PC-3 (cell line): Measurements from ENCODE around the gene PANK3. TPM values are rescaled to one million over a fixed set of nuclear protein-coding genes. Genes with fewer than 3 reads are reported as not detected.
"Not testable (repeated sequence)": the region's sequence is repeated elsewhere in the genome, so short reads cannot be mapped to it uniquely, and the experiment has no call there.

Source experiments
- ATAC-seq: fragments of 200-7000 bp; cut with Tn5 transposase; 2 replicates; pipeline ENCODE4 v1.9.1; 2020; ENCODE audit warnings: mild to moderate bottlenecking, moderate library complexity
- BruUV-seq: library from RNA; stranded (reverse); fragments of 400-500 nt; replicated peaks from 2 replicates; lab custom pipeline; 2021; lab: Mats Ljungman, UMichigan
- CTCF ChIA-PET: fragments of 300-600 bp; sonication (Branson Sonifier 250); formaldehyde crosslinking; loops from one replicate; lab custom pipeline; 2022; ENCODE audit warnings: antibody characterized with exemption; lab: Charles Lee
- POLR2A ChIA-PET: fragments of 300-600 bp; sonication (Branson Sonifier 250); formaldehyde crosslinking; loops from one replicate; lab custom pipeline; 2022; ENCODE audit warnings: antibody characterized with exemption; ENCODE audit not compliant: unreplicated experiment; lab: Charles Lee
- DNase-seq: peaks from one replicate; pipeline ENCODE4 v3.0.0-alpha.2; 2015
- H2AFZ ChIP-seq: fragments of 300-600 bp; sonication (generic); 2 replicates; pipeline ENCODE4 v1.6.0; 2016; ENCODE audit warnings: antibody characterized with exemption, low read length
- H3F3A ChIP-seq: fragments of 300-600 bp; sonication (generic); one replicate; pipeline ENCODE4 v1.6.0; 2017; ENCODE audit warnings: antibody characterized with exemption, low read length, control low read depth, mild to moderate bottlenecking; ENCODE audit not compliant: unreplicated experiment
- H3K27ac ChIP-seq: fragments of 300-600 bp; sonication (generic); 2 replicates; pipeline ENCODE4 v1.5.1; 2016; ENCODE audit warnings: mild to moderate bottlenecking, low read length
- H3K27me3 ChIP-seq: fragments of 300-600 bp; sonication (generic); 2 replicates; pipeline ENCODE4 v1.6.1; 2016; ENCODE audit warnings: low read length, mixed read lengths
- H3K36me3 ChIP-seq: fragments of 300-600 bp; sonication (generic); 2 replicates; pipeline ENCODE4 v1.6.1; 2016; ENCODE audit warnings: low read depth, mixed run types, low read length, mixed read lengths
- H3K4me1 ChIP-seq: fragments of 300-600 bp; sonication (generic); 2 replicates; pipeline ENCODE4 v1.5.1; 2016; ENCODE audit warnings: low read length; ENCODE audit not compliant: insufficient read depth
- H3K4me2 ChIP-seq: fragments of 300-600 bp; sonication (generic); 2 replicates; pipeline ENCODE4 v1.6.0; 2016; ENCODE audit warnings: low read length
- H3K4me3 ChIP-seq: fragments of 300-600 bp; sonication (generic); 2 replicates; pipeline ENCODE4 v1.5.1; 2016; ENCODE audit warnings: mild to moderate bottlenecking, low read length, mixed read lengths
- H3K79me2 ChIP-seq: fragments of 300-600 bp; sonication (generic); 2 replicates; pipeline ENCODE4 v1.6.1; 2017; ENCODE audit warnings: low read length, mixed read lengths
- H3K9ac ChIP-seq: fragments of 300-600 bp; sonication (generic); 2 replicates; pipeline ENCODE4 v1.6.0; 2016; ENCODE audit warnings: mild to moderate bottlenecking, low read length
- H3K9me2 ChIP-seq: fragments of 300-600 bp; sonication (generic); replicated peaks from 2 replicates; pipeline ENCODE4 v1.6.1; 2016; ENCODE audit warnings: mixed run types, low read length, mixed read lengths
- H3K9me3 ChIP-seq: fragments of 300-600 bp; sonication (generic); 2 replicates; pipeline ENCODE4 v1.6.1; 2016; ENCODE audit warnings: low read length, mixed read lengths
- H4K20me1 ChIP-seq: fragments of 300-600 bp; sonication (generic); 2 replicates; pipeline ENCODE4 v1.6.1; 2016; ENCODE audit warnings: low read length, mixed read lengths
- EZH2 ChIP-seq: fragments of 300-600 bp; sonication (generic); IDR thresholded peaks from one replicate; pipeline ENCODE4 v1.6.1; 2017; ENCODE audit warnings: antibody characterized with exemption, mild to moderate bottlenecking, low read length; ENCODE audit not compliant: unreplicated experiment
- EZH2phosphoT487 ChIP-seq: fragments of 300-600 bp; sonication (generic); IDR thresholded peaks from 2 replicates; pipeline ENCODE4 v1.6.1; 2018; ENCODE audit warnings: mild to moderate bottlenecking, antibody characterized with exemption, low read length, borderline replicate concordance
- intact Hi-C: fragments of 100-400 bp; cut with micrococcal nuclease; formaldehyde crosslinking; loops from 2 replicates; pipeline ENCODE4 v1.9.0; 2023
- total RNA-seq: library from RNA; depleted of rRNA; stranded (reverse); fragments of >200 nt; gene quantifications from 2 replicates; pipeline ENCODE4 v1.2.3, GENCODE V29; 2014
- TF ChIP-seq, protein P1 (sequence below): fragments of 300-600 bp; sonication (generic); conservative IDR thresholded peaks from 2 replicates; pipeline ENCODE4 v1.5.1; 2017; ENCODE audit warnings: antibody characterized with exemption, low read depth, mild to moderate bottlenecking, low read length

Gene PANK3
- total RNA-seq, 1 experiment from 2014 or later = 22.7 TPM

DNA sequence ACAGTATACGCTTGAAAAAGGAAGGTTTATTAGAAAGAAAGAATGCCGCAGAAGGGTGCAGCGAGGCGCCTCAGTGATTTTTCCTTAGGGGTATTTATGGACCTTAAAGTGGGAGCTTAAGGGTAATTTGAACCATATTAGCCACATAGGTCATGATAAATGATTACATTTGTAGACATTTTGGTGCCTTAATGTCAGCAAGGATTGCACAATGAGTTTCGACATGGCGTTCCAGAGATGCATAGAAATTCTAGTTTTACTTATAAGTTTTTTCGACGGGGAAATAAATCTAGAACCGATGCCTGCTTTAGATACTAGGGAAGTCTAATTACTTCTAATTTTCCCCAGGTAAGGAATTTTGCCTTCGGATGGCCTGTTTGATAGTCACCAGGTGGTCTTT, 20.7 kb upstream of the PANK3 start:
- Histone ChIP-seq H4K20me1 (no peaks in the 10 kb centered on the region), H3K4me1 (peaks cover 8% of the 10 kb centered on the region; the same call in 1 of the 2 replicates), H3K4me3 (no peak overlapping the region), H3K4me2 (no peak overlapping the region), H3F3A (no peaks in the 10 kb centered on the region), H3K27me3 (no peaks in the 10 kb centered on the region), H3K79me2 (no peaks in the 10 kb centered on the region), H3K27ac (no peak overlapping the region), H3K36me3 (no peaks in the 10 kb centered on the region), H2AFZ (no peak overlapping the region), H3K9ac (no peak overlapping the region), H3K9me2 (no peaks in the 10 kb centered on the region), H3K9me3 (no peaks in the 10 kb centered on the region)
- ChIA-PET CTCF (no interaction called here), POLR2A (no interaction called here)
- intact Hi-C loops = no loop called here
- ATAC-seq (no peak), DNase-seq (no peak)
- TF ChIP-seq EZH2phosphoT487 = no peak
- TF ChIP-seq, protein P1, sequence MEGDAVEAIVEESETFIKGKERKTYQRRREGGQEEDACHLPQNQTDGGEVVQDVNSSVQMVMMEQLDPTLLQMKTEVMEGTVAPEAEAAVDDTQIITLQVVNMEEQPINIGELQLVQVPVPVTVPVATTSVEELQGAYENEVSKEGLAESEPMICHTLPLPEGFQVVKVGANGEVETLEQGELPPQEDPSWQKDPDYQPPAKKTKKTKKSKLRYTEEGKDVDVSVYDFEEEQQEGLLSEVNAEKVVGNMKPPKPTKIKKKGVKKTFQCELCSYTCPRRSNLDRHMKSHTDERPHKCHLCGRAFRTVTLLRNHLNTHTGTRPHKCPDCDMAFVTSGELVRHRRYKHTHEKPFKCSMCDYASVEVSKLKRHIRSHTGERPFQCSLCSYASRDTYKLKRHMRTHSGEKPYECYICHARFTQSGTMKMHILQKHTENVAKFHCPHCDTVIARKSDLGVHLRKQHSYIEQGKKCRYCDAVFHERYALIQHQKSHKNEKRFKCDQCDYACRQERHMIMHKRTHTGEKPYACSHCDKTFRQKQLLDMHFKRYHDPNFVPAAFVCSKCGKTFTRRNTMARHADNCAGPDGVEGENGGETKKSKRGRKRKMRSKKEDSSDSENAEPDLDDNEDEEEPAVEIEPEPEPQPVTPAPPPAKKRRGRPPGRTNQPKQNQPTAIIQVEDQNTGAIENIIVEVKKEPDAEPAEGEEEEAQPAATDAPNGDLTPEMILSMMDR = no peak
- no peak for TF ChIP-seq EZH2
- no TSS peak for BruUV-seq

DNA sequence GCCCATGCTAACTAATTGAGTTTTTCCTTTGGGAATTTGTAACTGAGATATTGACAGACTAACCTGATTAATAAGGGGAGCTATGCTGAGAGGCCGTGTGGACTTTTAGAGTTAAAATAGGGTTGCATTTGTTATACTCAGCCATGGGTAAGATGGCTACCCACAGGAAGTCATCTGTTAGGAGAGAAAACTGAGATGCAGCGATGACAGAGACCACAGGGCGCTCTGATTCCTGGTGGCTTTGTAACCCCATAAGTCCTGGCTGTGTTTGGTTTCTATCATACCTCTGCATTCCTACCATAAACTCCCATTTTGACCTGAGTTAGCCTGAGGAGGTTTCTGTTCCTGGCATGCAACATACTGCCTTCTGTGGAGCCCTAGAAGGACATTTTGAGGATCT, 19.5 kb upstream of the PANK3 start:
- no TSS peak for BruUV-seq
- H3K4me2 ChIP-seq = no peak overlapping the region
- H3K9me2 ChIP-seq = no peaks in the 10 kb centered on the region
- H3K4me3 ChIP-seq = no peak overlapping the region
- H2AFZ ChIP-seq = no peak overlapping the region
- H3K4me1 ChIP-seq = peaks cover 4% of the 10 kb centered on the region; the same call in 1 of the 2 replicates
- H3K27ac ChIP-seq = no peak overlapping the region
- H4K20me1 ChIP-seq = no peaks in the 10 kb centered on the region
- ChIA-PET POLR2A (no interaction called here), CTCF (no interaction called here)
- H3K79me2 ChIP-seq = no peaks in the 10 kb centered on the region
- ATAC-seq (no peak), DNase-seq (no peak)
- H3K9ac ChIP-seq = no peak overlapping the region
- TF ChIP-seq, protein P1 = no peak
- TF ChIP-seq EZH2 (no peak), EZH2phosphoT487 (no peak)
- H3K36me3 ChIP-seq = no peaks in the 10 kb centered on the region
- H3F3A ChIP-seq = no peaks in the 10 kb centered on the region
- intact Hi-C loops = no loop called here
- H3K9me3 ChIP-seq = no peaks in the 10 kb centered on the region
- H3K27me3 ChIP-seq = no peaks in the 10 kb centered on the region

DNA sequence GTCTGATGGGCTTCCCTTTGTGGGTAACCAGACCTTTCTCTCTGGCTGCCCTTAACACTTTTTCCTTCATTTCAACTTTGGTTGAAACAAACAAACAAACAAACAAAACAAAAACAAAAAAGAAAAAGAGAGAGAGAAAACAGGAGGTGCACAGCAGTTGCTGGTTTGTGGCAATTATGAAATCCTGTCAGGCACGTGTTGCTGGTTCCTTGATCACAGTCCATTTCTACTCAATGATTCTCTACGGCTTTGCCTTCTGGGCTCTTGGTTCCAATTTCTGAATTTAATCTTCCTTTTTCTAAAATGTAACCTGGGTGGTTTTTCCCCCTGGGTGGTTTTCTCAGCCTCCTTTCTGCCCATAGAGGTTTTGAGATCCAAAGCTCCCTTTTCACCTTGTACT, 17.8 kb upstream of the PANK3 start:
- Histone ChIP-seq H2AFZ (no peak overlapping the region), H4K20me1 (no peaks in the 10 kb centered on the region), H3K9me3 (no peaks in the 10 kb centered on the region), H3K9ac (no peak overlapping the region), H3K4me2 (no peak overlapping the region), H3K36me3 (no peaks in the 10 kb centered on the region), H3K4me3 (no peak overlapping the region), H3K27me3 (no peaks in the 10 kb centered on the region), H3F3A (no peaks in the 10 kb centered on the region), H3K27ac (no peak overlapping the region), H3K9me2 (no peaks in the 10 kb centered on the region), H3K79me2 (no peaks in the 10 kb centered on the region), H3K4me1 (peaks cover 3% of the 10 kb centered on the region; the same call in 1 of the 2 replicates)
- ChIA-PET POLR2A (no interaction called here), CTCF (interaction anchor here (0.6 kb wide), 1 partner anchor 8 kb away, joined by 8 read pairs; no protein-coding TSS in a partner anchor)
- intact Hi-C loops = no loop called here
- BruUV-seq = no TSS peak
- DNase-seq = no peak
- TF ChIP-seq, protein P1 = no peak
- TF ChIP-seq EZH2 (no peak), EZH2phosphoT487 (no peak)
- ATAC-seq = no peak

- H3K36me3 ChIP-seq, H3K27me3 ChIP-seq, ATAC-seq, H3K79me2 ChIP-seq, H4K20me1 ChIP-seq, H3K27ac ChIP-seq, POLR2A ChIA-PET, H2AFZ ChIP-seq, BruUV-seq, H3K9ac ChIP-seq, CTCF ChIA-PET, H3F3A ChIP-seq, H3K4me3 ChIP-seq, intact Hi-C loops, H3K9me3 ChIP-seq, H3K4me2 ChIP-seq, DNase-seq, H3K9me2 ChIP-seq: not testable (repeated sequence)
- peaks cover 11% of the 10 kb centered on the region for H3K4me1 ChIP-seq
Observed at GRCh38 chr5:168596122-168596521, 17.0 kb upstream of the PANK3 start.
